22Rv1 (cell line): ENCODE measurements around the gene PIK3R4.

ENCODE experiments used
- CTCF ChIP-seq: fragments of 450-650 bp; IDR thresholded peaks from 2 replicates; pipeline ENCODE4 v1.5.1; 2017; ENCODE audit warnings: mild to moderate bottlenecking
- ZFX ChIP-seq: fragments of 450-650 bp; IDR thresholded peaks from 2 replicates; pipeline ENCODE4 v1.6.1; 2017; ENCODE audit warnings: antibody characterized with exemption, borderline replicate concordance

- no peak for TF ChIP-seq CTCF
- no peak for TF ChIP-seq ZFX
These were observed 11.1 kb upstream of the PIK3R4 start for GRCh38 chr3:130757611-130758150.
